Omental fat pad (tissue), 4 donors: Measurements from ENCODE around the gene LRRC3C. TPM values are rescaled to one million over a fixed set of nuclear protein-coding genes. Genes with fewer than 3 reads are reported as not detected.
A peak's percentile ranks its signal among the peaks of the same experiment; 100 is the strongest.
"Not testable (repeated sequence)": the region's sequence is repeated elsewhere in the genome, so short reads cannot be mapped to it uniquely, and the experiment has no call there.

Experiments used
- ATAC-seq: fragments of 150-250 bp; one replicate; pipeline ENCODE4 v1.9.1; 2016; ENCODE audit warnings: mild to moderate bottlenecking, moderate library complexity; ENCODE audit not compliant: low FRiP score
- DNase-seq: peaks from one replicate; pipeline ENCODE4 v3.0.0-alpha.2; 2019; ENCODE audit warnings: low spot score
- CTCF ChIP-seq, 3 donors: fragments of 450-650 bp; IDR thresholded peaks; one replicate each; pipeline ENCODE4 v1.5.1; 2016 to 2017; ENCODE audit warnings: antibody characterized with exemption in 3 of 3, mild to moderate bottlenecking in 3 of 3, moderate library complexity in 2 of 3
- total RNA-seq, 4 donors: library from RNA; depleted of rRNA; stranded (reverse); fragments of >200 nt; gene quantifications; one replicate each; pipeline ENCODE4 v1.1.0, GENCODE V29; 2016

LRRC3C gene, protein sequence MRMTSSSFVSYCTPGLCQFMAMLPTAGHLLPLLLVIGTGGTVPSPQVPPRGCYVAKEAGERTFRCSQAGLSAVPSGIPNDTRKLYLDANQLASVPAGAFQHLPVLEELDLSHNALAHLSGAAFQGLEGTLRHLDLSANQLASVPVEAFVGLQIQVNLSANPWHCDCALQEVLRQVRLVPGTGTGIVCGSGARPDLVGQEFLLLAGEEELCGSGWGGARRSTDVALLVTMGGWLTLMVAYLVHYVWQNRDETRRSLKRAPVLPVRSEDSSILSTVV
- not detected for total RNA-seq

DNA sequence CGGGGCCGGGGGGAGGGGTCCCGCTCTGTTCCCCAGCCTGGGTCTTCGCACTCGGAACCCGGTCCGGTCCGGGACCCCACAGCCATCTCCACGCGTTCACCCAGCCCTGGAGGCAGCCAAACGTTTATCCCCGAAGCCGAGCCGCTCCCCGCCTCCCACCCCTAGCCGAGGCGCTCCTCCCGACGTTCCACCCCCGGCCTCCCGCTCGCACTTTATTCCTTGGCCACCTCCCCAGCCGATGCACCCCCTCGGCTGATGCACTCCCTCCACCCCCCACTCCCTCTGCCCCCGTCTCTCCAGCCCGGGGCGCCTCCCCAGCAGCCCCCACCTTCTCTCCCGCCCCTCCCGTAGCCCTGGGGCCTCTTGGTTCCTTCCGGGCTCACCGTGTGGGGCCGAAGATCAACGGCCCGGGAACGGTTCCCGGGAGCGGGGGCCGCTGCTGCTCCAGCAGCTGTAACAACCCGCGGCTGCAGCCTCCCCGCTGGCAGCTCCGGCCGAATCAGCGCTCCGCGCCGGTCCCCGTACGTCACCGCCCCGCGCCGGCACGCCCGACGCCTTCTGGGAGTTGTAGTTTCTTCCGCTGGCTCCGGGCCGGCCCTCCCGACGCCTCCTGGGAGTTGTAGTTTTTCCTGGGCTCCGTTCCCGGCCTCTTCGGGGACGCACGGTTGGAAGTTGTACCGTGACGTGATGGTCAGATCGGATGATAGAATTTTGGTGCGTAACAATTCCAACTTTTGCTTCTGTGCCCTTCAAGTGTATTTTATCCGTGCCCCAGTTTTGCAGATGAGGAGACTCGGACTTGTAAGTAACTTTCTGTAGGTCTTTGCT lies at the start of gene LRRC3C, which contains the start of gene ORMDL3:
TSS of gene LRRC3C (plus strand) at position 632 of the 828 bp plus-strand sequence. CDS start 13,792 bp downstream, outside the sequence.
TSS of gene ORMDL3 (minus strand) at position 501 of the 828 bp plus-strand sequence. CDS start 3,398 bp downstream, outside the sequence.
- no peak for TF ChIP-seq CTCF (IDR thresholded peaks at IDR 0.05)
- ATAC-seq (peak; percentile 90), DNase-seq (peak; percentile 71)

DNA sequence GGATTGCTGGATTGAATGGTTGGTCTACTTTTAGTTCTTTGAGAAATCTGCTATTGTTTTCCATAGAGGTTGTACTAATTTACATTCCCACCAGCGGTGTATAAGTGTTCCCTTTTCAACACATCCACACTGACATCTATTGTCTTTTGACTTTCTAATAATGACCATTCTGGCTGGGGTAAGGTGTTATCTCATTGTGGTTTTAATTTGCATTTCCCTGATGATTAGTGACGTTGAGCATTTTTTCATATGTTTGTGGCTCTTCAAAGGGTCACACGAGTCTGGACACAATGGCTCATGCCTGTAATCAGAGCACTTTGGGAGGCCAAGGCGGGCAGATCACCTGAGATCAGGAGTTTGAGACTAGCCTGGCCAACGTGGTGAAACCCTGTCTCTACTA lies 41.4 kb upstream of the LRRC3C start:
- ATAC-seq, DNase-seq: not testable (repeated sequence)

DNA sequence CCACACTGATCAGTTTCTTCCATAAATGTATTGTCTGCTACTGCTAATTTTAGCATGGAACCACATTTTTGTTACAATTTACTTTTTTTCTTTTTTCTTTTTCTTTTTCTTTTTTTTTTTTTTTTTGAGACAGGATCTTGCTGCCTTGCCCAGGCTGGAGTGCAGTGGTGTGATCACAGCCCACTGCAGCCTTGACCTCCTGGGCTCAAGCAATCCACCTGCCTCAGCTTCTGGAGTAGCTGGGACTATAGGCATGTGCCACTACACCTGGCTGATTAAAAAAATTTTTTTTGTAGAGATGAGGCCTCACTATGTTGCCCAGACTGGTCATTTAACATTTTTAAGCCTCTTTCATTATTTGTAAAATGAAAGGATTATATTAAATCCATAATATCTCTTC lies 40.5 kb upstream of the LRRC3C start:
- ATAC-seq: no peak
- TF ChIP-seq CTCF (IDR thresholded peaks at IDR 0.05): no peak
- DNase-seq: no peak

DNA sequence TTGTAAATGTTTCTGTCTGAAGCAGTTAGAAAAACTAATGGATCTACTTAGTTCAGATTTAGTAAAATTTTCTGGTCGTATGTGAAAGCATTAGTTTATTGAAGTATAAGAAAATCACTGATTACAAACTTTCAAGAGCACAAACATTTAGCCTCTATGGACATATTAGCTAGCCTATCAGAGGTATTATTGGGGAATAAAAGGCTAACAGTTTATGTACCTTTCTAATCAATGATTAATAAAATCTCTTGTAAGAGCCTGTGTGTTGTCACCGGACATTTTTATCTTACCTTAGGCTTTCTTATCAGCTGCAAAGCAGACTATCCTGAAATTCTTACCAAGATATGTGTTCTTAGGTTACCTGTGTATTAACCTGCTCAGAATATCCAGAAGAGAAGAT lies 38.3 kb upstream of the LRRC3C start:
- TF ChIP-seq CTCF (IDR thresholded peaks at IDR 0.05): no peak
- DNase-seq (no peak), ATAC-seq (no peak)

DNA sequence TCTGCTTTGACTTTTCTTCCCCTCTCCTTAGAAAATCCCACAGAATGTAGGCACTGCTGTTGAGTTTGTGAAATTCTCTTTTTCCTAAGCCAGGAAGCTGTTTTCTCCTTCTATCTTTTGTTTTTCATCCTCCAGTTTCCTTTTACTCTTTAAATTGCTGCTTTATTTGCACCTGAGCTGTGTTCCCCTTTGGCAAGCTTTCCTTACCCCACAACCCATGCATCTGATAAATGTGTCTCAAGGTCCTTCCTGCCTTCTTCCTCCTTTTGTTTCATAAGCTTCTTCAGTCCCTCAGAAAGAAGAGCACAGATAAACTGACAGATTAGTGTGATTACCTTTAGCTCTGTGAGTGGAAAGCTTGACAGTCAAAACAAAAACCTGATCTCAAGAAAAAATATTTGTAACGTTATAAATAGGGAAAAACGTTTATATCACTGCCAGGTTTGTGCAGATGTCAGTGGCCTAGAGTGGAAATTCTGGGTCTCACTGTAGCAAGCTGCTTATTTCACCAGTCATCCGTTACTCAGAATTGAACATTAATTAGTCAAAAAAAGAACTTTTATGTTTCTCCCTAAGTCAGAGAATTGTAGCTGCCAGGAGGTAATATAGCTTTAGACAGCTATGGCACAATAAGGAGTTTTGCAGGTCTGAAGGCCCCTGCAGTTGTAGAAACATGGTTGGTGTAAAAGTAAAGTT lies 32.7 kb upstream of the LRRC3C start:
- DNase-seq: no peak
- no peak for TF ChIP-seq CTCF (IDR thresholded peaks at IDR 0.05)
- ATAC-seq: no peak

- DNase-seq (no peak), ATAC-seq (no peak)
- TF ChIP-seq CTCF (IDR thresholded peaks at IDR 0.05): no peak
Measured at GRCh38 chr17:39898088-39898487, 29.4 kb upstream of the LRRC3C start.

DNA sequence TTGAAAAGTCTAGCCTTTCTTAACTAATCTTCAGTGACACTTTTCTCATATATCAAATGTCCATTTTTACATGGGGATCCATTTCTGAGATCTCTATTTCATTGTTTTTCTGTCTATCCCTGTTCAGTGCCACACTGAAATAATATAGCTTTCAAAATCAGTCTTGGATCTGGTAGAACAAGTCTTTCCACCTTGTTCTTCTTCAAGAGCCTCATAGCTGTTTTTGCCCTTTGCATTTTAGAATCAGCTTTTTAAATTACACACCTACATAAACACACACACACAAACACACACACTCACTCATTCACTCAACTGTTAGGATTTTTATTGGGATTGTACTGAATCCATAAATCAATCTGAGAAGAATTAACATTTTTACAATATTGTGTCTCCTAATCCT lies 28.3 kb upstream of the LRRC3C start:
- no peak for DNase-seq
- no peak for ATAC-seq
- TF ChIP-seq CTCF (IDR thresholded peaks at IDR 0.05): no peak

- not testable (repeated sequence) for DNase-seq, ATAC-seq
Measured at GRCh38 chr17:39902027-39902426, 25.5 kb upstream of the LRRC3C start.
